GM23248 (cell line): Measurements from ENCODE around the gene MALT1. TPM values are rescaled to one million over a fixed set of nuclear protein-coding genes. Genes with fewer than 3 reads are reported as not detected.
"Not testable (repeated sequence)": the region's sequence is repeated elsewhere in the genome, so short reads cannot be mapped to it uniquely, and the experiment has no call there.

Experiments used
- DNase-seq: peaks from one replicate; pipeline ENCODE4 v3.0.0-alpha.2; 2015
- H2AFZ ChIP-seq: fragments of 200-600 bp; sonication (generic); 2 replicates; pipeline ENCODE4 v1.6.1; 2016; ENCODE audit warnings: antibody characterized with exemption
- H3F3A ChIP-seq: fragments of 200-600 bp; sonication (generic); 2 replicates; pipeline ENCODE4 v1.6.1; 2016; ENCODE audit warnings: mild to moderate bottlenecking, antibody characterized with exemption, mixed run types; ENCODE audit not compliant: insufficient read depth
- H3K27ac ChIP-seq: fragments of 200-600 bp; sonication (generic); 2 replicates; pipeline ENCODE4 v1.5.1; 2016; ENCODE audit warnings: mild to moderate bottlenecking
- H3K27me3 ChIP-seq: fragments of 200-600 bp; sonication (generic); replicated peaks from 2 replicates; pipeline ENCODE4 v1.6.1; 2016; ENCODE audit warnings: mild to moderate bottlenecking; ENCODE audit not compliant: insufficient read depth
- H3K36me3 ChIP-seq: fragments of 200-600 bp; sonication (generic); 2 replicates; pipeline ENCODE4 v1.6.1; 2016; ENCODE audit warnings: low read depth, mild to moderate bottlenecking
- H3K4me1 ChIP-seq: fragments of 200-600 bp; sonication (generic); 2 replicates; pipeline ENCODE4 v1.6.1; 2016; ENCODE audit warnings: mild to moderate bottlenecking; ENCODE audit not compliant: insufficient read depth
- H3K4me2 ChIP-seq: fragments of 200-600 bp; sonication (generic); one replicate; pipeline ENCODE4 v1.6.1; 2016; ENCODE audit warnings: mild to moderate bottlenecking; ENCODE audit not compliant: unreplicated experiment
- H3K4me3 ChIP-seq: fragments of 200-600 bp; sonication (generic); 2 replicates; pipeline ENCODE4 v1.5.1; 2016; ENCODE audit warnings: mild to moderate bottlenecking
- H3K79me2 ChIP-seq: fragments of 200-600 bp; sonication (generic); 2 replicates; pipeline ENCODE4 v1.6.1; 2016; ENCODE audit warnings: mild to moderate bottlenecking; ENCODE audit not compliant: insufficient read depth
- H3K9ac ChIP-seq: fragments of 200-600 bp; sonication (generic); 2 replicates; pipeline ENCODE4 v1.6.1; 2016; ENCODE audit warnings: mild to moderate bottlenecking
- H3K9me2 ChIP-seq: fragments of 200-600 bp; sonication (generic); 2 replicates; pipeline ENCODE4 v1.6.1; 2016; ENCODE audit warnings: mixed run types, mild to moderate bottlenecking, moderate library complexity; ENCODE audit not compliant: insufficient read depth
- H3K9me3 ChIP-seq: fragments of 200-600 bp; sonication (generic); one replicate; pipeline ENCODE4 v1.6.1; 2017; ENCODE audit warnings: low read depth
- H4K20me1 ChIP-seq: fragments of 200-600 bp; sonication (generic); 2 replicates; pipeline ENCODE4 v1.6.0; 2016; ENCODE audit not compliant: insufficient read depth
- EZH2 ChIP-seq: fragments of 200-600 bp; sonication (generic); IDR thresholded peaks from 2 replicates; pipeline ENCODE4 v1.6.1; 2018; ENCODE audit warnings: antibody characterized with exemption, mild to moderate bottlenecking; ENCODE audit not compliant: insufficient read depth, poor library complexity, severe bottlenecking
- EZH2phosphoT487 ChIP-seq: fragments of 200-600 bp; sonication (generic); IDR thresholded peaks from 2 replicates; pipeline ENCODE4 v1.6.1; 2018; ENCODE audit warnings: antibody characterized with exemption, moderate library complexity, mild to moderate bottlenecking, low read depth; ENCODE audit not compliant: insufficient read depth
- WGBS, 2 experiments: methylation state at CpG; one replicate each; pipeline ENCODE4 v1.1.6; 2015 to 2017; ENCODE audit warnings: low lambda C conversion rate in 2 of 2, low coverage in 1 of 2; ENCODE audit errors: missing lambda C conversion rate in 2 of 2; 5-methylcytosine and 5-hydroxymethylcytosine counted together
- in situ Hi-C: fragments of 300-500 bp; cut with MboI; formaldehyde crosslinking; loops from 2 replicates; pipeline ENCODE4 v1.15.0; 2020
- polyA plus RNA-seq: library from polyadenylated mRNA; unstranded; fragments of >200 nt; fragmentation: Nextera tagmentation; extraction: Ambion mirVana; gene quantifications from 2 replicates; pipeline ENCODE4 v1.2.1, GENCODE V29; 2016
- total RNA-seq: library from RNA; depleted of rRNA; stranded (reverse); fragments of >200 nt; shearing (Covaris generic); gene quantifications from 2 replicates; pipeline ENCODE4 v1.2.3, GENCODE V29; 2014

Gene MALT1
- total and polyA plus RNA-seq, 2 experiments from 2014 or later = 12.6 to 42.5 TPM

DNA sequence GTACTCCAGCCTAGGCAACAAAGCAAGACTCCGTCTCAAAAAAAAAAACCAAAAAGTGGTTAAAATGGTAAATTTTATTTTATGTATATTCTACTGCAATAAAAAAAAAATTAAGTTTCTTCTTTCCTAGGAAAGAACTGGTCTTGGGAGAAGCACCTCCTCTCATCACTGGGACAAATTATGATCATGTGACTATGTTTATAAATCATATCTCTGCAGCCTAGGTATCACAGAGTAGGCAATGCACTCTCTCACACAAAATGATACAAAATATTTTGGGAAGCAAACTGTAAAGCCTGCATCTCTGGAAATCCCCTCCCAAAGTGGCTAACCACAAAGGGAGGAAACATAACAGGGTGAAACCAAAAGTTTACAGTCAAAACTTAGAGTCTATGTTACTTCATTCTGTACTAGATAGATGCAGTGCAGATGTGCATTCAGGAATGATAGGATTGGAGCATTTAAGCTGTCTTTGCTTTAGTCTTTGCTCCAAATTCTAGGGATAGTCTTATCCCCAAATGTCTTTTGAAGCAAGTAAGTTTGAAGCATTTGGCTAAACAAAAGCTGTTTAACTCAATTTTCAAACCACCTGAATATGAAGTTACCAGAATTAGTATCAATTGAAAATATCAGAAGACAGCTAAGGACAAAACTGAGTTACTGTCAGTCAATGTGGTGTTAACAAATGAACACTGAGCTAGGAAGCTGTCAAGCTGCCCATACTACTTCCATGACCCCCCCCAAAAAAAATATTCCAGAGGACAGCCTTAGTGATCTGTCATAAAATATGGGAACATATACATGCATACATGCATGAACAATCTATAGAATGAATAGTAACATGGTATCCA, 21.1 kb upstream of the MALT1 start:
- 86 to 100% methylated on average over 1 of the region's 1 CpG for WGBS, 2 experiments
- no peak overlapping the region for H3K27ac ChIP-seq
- H3K9me3 ChIP-seq = no peaks in the 10 kb centered on the region
- H3K4me3 ChIP-seq = no peak overlapping the region
- no peaks in the 10 kb centered on the region for H3K27me3 ChIP-seq
- H3K79me2 ChIP-seq = no peaks in the 10 kb centered on the region
- no peak for TF ChIP-seq EZH2phosphoT487
- TF ChIP-seq EZH2 = no peak
- in situ Hi-C loops = no loop called here
- H3K9ac ChIP-seq = no peak overlapping the region
- H2AFZ ChIP-seq = no peak overlapping the region
- H3K4me2 ChIP-seq = no peak overlapping the region
- peaks cover 7% of the 10 kb centered on the region for H3F3A ChIP-seq
- no peaks in the 10 kb centered on the region for H3K36me3 ChIP-seq
- H4K20me1 ChIP-seq = no peaks in the 10 kb centered on the region
- DNase-seq = no peak
- H3K4me1 ChIP-seq = peaks cover 10% of the 10 kb centered on the region
- H3K9me2 ChIP-seq = no peaks in the 10 kb centered on the region

DNA sequence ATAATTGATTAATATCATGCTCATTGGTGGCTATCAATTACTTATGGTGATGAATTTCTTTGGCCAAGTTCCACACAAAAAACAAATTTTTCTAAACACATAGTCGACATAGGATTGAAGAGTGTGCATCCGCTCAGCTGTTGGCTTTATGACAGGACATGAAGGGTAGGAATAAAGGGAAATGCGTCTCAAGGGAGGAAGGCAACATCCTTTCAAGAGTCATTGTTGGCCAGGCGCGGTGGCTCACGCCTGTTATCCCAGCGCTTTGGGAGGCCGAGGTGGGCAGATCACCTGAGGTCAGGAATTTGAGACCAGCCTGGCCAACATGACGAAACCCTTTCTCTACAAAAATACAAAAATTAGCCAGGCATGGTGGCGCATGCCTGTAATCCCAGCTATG, 20.4 kb upstream of the MALT1 start:
- in situ Hi-C loops, H3K27ac ChIP-seq, H3K9me3 ChIP-seq, H3K4me1 ChIP-seq, DNase-seq, H3K79me2 ChIP-seq, H3K4me3 ChIP-seq, H4K20me1 ChIP-seq, H3F3A ChIP-seq, H3K4me2 ChIP-seq, H3K9ac ChIP-seq, H3K27me3 ChIP-seq, H2AFZ ChIP-seq, H3K9me2 ChIP-seq, H3K36me3 ChIP-seq: not testable (repeated sequence)
- 94% methylated on average over 10 of the region's 10 CpGs for WGBS, 2 experiments

DNA sequence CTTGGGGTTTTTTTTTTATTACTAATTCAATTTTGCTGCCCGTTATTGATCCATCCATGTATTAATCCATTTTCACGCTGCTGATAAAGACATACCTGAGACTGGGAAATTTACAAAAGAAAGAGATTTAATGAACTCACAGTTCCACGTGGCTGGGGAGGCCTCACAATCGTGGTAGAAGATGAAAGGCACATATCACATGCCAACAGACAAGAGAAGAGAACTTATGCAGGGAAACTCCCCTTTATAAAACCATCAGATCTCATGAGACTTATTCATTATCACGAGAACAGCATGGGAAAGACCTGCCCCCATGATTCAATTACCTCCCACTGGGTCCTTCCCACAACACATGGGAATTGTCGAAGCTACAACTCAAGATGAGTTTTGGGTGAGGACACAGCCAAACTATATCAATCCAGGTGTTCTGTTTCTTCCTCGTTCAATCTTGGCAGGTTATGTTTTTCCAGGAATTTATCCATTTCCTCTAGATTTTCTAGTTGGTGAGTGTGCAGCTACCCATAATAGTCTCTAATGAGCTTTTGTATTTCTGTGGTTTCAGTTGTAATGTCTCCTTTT, 18.0 kb upstream of the MALT1 start:
- DNase-seq, H3K9ac ChIP-seq, H3F3A ChIP-seq, H3K36me3 ChIP-seq, H3K27ac ChIP-seq, in situ Hi-C loops, H3K27me3 ChIP-seq, H2AFZ ChIP-seq, H3K9me3 ChIP-seq, H3K4me3 ChIP-seq, H3K4me2 ChIP-seq, H3K4me1 ChIP-seq, H3K9me2 ChIP-seq, H4K20me1 ChIP-seq, H3K79me2 ChIP-seq: not testable (repeated sequence)
- 68 to 70% methylated on average over 7 of the region's 7 CpGs for WGBS, 2 experiments

DNA sequence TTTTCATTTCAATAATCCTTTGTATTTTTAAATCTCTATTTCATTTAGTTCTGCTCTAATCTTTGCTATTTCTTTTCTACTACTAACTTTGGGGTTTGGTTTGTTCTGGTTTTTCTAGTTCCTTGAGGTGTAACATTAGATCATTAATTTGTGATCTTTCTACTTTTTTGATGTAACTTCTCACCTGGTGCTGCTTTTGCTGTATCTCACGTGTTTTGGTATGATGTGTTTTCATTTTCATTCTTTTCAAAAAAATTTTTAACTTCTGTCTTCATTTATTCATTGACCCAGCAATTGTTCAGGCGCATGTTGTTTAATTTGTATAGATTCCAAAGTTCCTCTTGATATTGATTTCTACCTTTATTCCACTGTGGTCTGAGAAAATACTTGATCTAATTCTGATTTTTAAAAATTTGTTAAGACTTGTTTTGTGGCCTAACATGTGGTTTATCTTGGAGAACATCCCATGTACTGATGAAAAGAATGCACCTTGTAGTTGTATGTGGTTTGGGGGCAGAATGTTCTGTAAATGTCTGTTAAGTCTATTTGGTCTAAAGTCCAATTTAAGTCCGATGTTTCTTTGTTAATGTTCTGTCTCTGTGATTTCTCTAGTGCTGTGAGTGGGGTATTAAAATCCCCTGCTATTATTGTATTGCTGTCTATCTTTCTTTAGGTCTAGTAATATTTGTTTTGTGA, 17.3 kb upstream of the MALT1 start:
- DNase-seq = no peak
- H3K9me3 ChIP-seq = no peaks in the 10 kb centered on the region
- no peaks in the 10 kb centered on the region for H3F3A ChIP-seq
- no peak overlapping the region for H3K4me2 ChIP-seq
- no peaks in the 10 kb centered on the region for H4K20me1 ChIP-seq
- H3K27ac ChIP-seq = no peak overlapping the region
- no peaks in the 10 kb centered on the region for H3K79me2 ChIP-seq
- H2AFZ ChIP-seq = no peak overlapping the region
- H3K4me1 ChIP-seq = peaks cover 5% of the 10 kb centered on the region
- TF ChIP-seq EZH2 = no peak
- H3K9ac ChIP-seq = no peak overlapping the region
- H3K36me3 ChIP-seq = no peaks in the 10 kb centered on the region
- in situ Hi-C loops = no loop called here
- WGBS, 2 experiments = 59 to 61% methylated on average over 3 of the region's 3 CpGs
- no peaks in the 10 kb centered on the region for H3K9me2 ChIP-seq
- H3K4me3 ChIP-seq = no peak overlapping the region
- H3K27me3 ChIP-seq = no peaks in the 10 kb centered on the region
